Retinal pigment epithelial cell (primary cell): Measurements from ENCODE around the gene COLGALT1.
"Not testable (repeated sequence)": the region's sequence is repeated elsewhere in the genome, so short reads cannot be mapped to it uniquely, and the experiment has no call there.

Source experiments
- DNase-seq: peaks from one replicate; pipeline ENCODE4 v3.0.0-alpha.2; 2010; ENCODE audit warnings: low read depth
- H3K4me3 ChIP-seq: 2 replicates; pipeline ENCODE4 v1.5.1; 2011; ENCODE audit warnings: mild to moderate bottlenecking, low read length, control low read depth, moderate library complexity
- TF ChIP-seq, protein P1 (sequence below): conservative IDR thresholded peaks from 2 replicates; pipeline ENCODE4 v1.5.1; 2011; ENCODE audit warnings: low read depth, low read length, control low read depth, inconsistent platforms

Gene COLGALT1

DNA sequence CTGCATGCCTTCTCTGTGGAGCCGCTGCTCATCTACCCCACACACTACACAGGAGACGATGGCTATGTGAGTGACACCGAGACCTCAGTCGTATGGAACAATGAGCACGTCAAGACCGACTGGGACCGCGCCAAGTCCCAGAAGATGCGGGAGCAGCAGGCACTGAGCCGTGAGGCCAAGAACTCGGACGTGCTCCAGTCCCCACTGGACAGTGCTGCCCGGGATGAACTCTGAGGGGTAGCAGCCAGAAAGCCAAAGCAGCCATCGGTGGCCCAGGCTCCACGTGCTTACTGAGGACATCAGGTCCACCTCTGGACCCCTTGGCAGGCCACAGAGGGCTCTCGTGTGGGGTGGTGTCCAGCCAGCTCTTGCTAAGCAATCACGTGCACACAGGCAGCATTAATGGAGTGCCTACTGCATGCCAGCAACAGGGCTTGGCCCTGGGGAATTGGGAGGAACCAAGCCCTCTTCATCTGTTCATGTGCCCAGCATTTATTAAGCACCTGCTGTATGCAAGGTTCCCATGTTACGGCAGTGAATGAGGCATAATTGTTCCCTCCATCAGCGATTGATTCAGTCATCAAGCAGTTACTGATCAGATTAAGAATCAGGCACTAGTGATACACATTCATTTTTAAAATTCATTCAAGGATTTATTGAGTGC lies 25.9 kb downstream of the COLGALT1 start:
- TF ChIP-seq, protein P1, sequence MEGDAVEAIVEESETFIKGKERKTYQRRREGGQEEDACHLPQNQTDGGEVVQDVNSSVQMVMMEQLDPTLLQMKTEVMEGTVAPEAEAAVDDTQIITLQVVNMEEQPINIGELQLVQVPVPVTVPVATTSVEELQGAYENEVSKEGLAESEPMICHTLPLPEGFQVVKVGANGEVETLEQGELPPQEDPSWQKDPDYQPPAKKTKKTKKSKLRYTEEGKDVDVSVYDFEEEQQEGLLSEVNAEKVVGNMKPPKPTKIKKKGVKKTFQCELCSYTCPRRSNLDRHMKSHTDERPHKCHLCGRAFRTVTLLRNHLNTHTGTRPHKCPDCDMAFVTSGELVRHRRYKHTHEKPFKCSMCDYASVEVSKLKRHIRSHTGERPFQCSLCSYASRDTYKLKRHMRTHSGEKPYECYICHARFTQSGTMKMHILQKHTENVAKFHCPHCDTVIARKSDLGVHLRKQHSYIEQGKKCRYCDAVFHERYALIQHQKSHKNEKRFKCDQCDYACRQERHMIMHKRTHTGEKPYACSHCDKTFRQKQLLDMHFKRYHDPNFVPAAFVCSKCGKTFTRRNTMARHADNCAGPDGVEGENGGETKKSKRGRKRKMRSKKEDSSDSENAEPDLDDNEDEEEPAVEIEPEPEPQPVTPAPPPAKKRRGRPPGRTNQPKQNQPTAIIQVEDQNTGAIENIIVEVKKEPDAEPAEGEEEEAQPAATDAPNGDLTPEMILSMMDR, result no peak
- no peak for DNase-seq
- no peak overlapping the region for H3K4me3 ChIP-seq

DNA sequence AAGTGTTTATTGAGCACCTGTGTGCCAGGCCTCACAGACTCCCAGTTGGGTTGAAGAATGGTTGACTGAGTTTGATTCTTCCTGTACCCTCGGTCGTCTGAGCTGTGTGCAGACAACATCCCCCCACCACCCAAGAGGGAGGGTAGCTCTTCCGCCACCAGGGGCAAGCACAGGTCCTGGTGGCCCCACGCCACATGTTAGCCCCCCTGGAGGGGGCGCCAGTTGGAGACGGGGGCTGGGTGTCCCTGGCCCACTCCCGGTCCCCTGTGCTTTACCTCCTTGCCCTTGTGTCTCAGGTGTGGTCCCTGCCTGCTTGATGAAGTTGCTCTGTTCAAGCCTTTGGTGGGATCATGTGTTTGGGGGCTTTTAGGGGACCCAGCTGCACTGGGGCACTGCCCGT lies 27.2 kb downstream of the COLGALT1 start:
- H3K4me3 ChIP-seq, result no peak overlapping the region
- DNase-seq, result no peak
- TF ChIP-seq, protein P1, result no peak

DNA sequence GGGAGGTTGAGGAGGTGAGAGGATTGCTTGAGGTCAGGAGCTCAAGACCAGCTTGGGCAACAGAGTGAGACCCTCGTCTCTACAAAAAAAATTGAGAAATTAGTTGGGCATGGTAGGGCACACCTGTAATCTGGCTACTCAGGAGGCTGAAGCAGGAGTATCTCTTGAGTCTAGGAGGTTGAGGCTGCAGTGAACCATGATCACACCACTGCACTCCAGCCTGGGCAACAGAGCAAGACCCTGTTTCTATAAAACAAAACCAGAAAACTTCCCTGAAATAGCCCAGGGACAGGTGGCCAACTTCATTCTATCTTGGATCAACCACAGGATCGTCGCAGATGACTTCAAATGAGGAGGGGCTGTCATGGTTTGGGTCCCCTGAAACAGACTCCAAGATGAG lies 28.7 kb downstream of the COLGALT1 start:
- DNase-seq, result no peak
- TF ChIP-seq, protein P1, result no peak
- no peak overlapping the region for H3K4me3 ChIP-seq

DNA sequence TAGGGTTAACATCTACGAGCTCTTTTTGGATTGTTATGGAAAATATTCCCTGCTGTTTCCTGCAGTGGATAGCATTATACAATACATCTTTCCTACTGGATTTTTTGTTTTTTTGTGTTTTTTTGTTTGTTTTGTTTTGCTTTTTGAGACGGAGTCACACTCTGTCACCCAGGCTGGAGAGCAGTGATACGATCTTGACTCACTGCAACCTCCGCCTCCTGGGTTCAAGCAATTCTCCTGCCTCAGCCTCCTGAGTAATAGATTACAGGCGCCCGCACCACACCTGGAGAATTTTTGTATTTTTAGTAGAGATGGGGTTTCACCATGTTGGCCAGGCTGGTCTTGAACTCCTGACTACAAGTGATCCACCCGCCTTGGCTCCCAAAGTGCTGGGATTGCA lies 29.9 kb downstream of the COLGALT1 start:
- not testable (repeated sequence) for DNase-seq, H3K4me3 ChIP-seq

DNA sequence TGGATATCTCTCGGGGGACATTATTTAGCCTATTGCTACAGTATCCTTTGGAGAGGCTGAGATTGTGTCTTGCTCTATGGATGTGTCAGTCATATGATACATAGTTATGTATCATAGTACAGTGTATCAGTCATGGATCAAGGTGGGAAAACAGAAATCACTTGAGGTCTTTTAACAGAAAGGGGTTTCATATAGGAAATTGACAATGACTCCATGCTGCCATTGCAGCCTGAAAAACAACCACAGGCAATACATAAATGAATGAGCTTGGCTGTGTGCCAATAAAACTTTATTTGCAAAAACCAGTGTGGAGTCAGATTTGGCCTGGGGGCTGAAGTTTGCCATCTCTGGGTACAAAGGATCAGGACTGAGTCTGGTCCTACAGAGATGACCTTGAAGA lies 35.4 kb downstream of the COLGALT1 start:
- DNase-seq, result no peak

DNA sequence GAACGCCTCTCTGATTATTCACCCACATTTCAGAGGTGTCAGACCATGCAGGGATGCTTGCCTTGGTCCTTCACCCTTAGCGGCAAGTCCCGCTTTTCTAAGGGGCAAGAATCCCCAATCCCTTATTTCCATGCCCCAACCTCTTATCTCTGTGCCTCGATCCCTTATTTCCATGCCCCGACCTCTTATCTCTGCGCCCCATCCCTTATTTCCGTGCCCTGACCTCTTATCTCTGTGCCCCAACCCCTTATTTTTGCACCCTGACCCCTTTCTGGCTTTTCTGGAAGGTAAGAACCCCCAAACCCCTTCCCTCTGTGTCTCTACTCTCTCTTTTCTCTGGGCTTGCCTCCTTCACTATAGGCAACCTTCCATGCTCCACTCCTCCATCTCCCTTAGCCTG lies 38.8 kb downstream of the COLGALT1 start:
- not testable (repeated sequence) for H3K4me3 ChIP-seq, DNase-seq

More for the DNA sequence above, 35.4 kb downstream of the COLGALT1 start:
- TF ChIP-seq, protein P1, result no peak
- H3K4me3 ChIP-seq, result no peak overlapping the region

DNA sequence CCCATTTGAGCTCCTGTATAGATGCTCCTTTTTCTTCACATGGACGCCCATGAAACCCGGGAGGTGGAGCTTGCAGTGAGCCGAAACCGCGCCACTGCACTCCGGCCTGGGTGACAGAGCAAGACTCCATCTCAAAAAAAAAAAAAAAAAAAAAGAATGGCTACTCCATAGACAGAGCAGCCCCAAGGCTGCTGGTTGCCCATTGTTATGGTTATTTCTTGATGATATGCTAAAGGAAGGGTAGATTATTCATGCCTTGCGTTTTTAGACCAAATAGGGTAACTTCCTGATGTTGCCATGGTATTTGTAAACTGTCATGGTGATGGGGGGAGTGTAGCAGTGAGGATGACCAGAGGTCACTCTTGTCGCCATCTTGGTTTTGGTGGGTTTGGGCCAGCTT lies 42.6 kb downstream of the COLGALT1 start:
- not testable (repeated sequence) for DNase-seq, H3K4me3 ChIP-seq

DNA sequence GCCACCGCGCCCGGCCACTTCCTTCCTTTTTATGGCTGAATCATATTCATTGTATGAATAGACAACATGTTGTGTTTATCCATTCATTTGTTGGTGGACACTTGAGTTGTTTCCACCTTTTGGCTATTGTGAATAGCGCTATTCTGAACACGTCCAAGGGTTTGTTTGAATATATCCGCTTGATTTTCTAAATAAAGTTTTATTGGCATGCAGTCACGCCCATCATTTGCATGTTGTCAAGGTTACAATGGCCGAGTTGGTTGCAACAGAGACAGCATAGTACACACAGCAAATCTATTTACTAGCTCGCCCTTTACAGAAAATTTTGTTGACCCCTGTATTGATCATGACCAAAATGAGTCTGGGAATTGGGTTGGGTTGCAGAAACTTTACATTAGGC lies 43.5 kb downstream of the COLGALT1 start:
- no peak overlapping the region for H3K4me3 ChIP-seq
- TF ChIP-seq, protein P1, result no peak

DNA sequence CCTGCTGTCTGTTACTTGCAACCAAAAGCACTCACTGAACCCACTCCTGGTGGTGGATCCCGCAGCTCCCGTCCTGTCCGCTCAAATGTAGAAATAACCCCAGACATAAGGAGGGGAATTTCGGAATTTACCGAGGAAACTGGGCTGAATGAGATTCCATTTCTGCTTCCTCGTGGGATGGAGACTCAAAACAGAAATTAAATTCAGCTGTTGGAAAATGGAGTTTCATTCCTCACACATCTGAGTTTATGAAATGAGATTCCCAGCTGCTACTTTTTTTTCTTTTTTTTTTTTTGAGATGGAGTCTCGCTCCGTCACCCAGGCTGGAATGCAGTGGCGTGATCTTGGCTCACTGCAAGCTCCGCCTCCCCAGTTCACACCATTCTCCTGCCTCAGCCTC lies 44.3 kb downstream of the COLGALT1 start:
- H3K4me3 ChIP-seq, result no peak overlapping the region
- TF ChIP-seq, protein P1, result no peak
- no peak for DNase-seq

More for the DNA sequence above, 43.5 kb downstream of the COLGALT1 start:
- DNase-seq, result no peak
